Measurements from ENCODE around the gene INCENP.

INCENP gene

GRCh38 chr11:62124186-62125113, 639 bp downstream of the INCENP start:
- DNase-seq = peak; percentile 53

DNA sequence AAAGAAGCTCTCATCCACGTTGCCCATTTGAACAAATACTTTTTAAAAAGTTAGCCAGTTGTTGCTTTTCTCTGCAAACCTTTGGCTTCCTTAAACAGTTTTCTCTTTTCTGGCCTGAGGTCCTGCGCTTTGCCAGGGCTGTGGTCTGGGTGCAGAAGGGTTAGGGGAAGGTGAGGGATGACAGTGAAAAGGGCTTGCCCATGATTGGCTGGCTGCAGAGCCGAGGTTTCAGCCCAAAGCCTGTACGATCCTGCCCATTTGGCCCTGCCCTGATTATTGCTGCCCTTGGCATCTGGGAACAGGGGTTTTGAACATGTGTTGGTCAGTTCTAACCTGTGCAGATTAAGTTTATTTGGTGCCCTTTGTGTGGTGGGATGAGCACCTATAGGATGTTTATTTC, 1.5 kb downstream of the INCENP start:
- no peak for DNase-seq

DNA sequence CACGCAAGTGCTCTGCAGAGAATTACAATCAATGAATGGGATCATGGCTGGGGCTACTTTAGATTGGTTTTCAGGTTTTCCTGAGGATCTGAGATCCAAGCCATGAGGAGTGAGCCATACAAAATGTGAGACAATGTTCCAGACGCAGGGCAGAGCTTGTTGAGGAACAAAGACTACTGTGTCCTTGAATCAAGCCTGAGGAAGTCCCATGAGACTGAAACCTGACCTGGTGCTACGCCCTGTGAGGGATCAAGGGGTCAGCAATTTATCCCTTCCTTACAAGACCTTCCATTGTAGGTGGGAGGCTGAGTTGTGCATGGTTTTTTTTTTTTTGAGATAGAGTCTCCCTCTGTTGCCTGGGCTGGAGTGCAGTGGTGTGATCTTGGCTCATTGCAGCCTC, 2.1 kb downstream of the INCENP start:
- no peak for DNase-seq

DNA sequence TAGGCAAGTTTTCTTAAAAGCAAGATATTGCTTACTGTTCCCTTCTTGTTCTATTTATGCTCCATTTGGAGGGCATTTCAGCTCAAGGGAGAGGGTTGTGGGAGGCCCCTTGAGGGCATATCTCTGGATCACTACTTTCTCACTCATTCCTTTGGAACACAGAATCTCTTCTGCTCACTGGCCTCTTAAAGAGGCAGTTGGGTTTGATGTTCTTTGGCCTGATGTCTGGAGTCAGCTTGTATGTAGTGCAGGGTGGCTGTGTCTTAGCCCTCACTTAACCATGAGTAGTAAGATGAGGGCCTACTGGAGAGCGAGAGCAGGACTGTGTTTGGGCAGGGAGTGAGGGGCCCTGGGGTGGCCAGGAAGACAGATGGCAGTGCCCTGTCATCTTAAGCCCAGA, 3.6 kb downstream of the INCENP start:
- no peak for DNase-seq

DNA sequence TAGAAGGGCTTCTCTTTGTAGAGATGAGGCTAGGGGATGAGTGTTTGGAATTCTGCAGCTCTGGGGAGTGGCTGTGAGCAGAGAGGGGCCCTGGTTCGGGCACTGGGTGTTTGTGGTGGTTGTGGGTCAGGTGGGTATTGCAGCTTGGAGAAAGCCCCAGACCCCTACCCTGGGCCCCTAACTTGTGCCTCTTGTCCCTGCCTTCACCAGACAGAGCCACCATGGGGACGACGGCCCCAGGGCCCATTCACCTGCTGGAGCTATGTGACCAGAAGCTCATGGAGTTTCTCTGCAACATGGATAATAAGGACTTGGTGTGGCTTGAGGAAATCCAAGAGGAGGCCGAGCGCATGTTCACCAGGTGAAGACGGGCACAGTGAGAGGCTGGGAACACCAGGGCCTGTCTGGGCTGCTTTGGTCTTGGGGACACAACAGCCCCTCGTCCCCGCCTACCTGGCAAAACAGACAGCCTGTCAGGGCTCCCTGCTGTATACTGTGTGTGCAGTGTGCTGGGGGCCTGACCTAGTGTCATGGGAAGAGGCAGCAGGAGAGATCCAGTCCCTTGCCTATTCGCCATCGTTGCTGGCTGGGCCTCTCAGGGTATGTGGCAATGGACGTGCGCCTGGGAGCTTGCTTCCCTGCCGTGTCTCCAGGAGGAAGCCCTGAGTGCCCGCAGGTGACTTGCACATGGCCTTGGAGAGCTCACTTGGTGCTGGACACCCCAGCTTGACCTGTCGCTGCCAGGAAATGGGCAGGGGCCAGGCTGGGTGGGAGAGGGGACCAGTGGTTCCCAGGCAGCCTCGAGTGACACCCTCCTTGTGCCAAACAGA, 4.3 kb downstream of the INCENP start:
- DNase-seq = no peak

DNA sequence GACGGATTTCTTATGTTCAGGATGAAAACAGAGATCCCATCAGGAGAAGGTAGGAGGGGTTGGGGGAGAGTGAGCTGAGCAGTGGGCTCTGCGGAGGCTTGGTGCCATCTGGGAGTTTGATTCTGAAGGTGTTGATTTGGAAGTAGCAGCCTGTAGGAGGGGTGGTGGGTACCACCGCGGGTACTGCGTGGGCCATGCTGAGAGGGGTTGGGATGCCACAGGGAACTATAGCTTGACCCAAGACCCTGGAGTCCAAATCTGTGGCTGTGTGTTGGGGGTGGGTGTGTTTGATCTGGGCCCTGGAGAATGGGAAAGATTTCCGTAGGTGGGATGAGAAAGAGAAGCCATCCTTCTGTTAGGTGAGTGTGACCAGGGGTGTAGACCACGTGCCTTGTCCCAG, 5.0 kb downstream of the INCENP start:
- DNase-seq = no peak

GRCh38 chr11:62129590-62130282, 5.9 kb downstream of the INCENP start:
- DNase-seq = no peak

DNA sequence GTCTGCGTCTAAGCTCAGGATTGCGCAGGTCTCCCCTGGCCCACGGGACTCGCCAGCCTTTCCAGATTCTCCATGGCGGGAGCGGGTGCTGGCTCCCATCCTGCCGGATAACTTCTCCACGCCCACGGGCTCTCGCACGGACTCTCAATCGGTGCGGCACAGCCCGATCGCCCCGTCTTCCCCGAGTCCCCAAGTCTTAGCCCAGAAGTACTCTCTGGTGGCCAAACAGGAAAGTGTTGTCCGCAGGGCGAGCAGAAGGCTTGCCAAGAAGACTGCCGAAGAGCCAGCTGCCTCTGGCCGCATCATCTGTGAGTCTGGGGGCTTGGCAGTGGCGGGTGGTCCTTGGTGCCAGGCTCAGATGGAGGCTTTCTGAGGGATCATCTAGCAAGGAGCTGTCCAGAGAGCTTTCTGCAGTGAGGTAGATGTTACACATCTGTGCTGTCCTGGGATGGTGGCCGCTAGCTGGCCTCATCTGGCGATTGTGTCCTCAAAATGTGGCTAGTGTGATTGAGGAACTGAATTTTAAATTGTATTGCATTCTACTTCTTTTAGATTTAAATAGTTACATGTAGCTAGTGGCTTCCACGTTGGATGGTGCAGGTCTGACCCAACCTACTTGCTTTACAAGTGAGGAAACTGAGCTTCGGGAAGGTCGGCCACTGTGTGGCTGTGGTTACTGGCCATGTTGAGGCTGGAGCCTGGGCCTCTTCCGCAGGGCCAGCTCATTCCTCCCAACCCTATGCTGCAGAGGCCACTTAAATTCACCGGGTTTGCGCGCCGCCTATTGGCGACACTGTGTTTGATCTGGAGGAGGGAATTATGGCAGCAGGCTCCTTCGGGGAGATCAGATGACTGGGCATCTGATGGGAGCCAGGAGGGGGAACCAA, 6.7 kb downstream of the INCENP start:
- no peak for DNase-seq

DNA sequence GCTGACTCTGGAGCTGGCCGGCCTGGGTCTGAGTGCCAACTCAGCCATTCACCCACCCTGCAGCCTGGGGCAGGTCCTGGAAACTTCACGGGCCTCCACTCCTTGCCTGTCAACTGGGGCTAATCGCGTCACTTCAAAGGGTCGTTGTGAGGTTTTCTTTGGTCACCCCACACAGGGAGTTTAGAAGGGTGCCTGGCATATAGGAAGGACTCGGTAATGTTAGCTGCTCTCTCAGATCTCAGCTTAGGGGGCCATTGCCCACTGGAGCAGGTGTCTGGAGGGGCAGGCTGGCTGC, 7.3 kb downstream of the INCENP start:
- DNase-seq = no peak

GRCh38 chr11:62132191-62132590, 8.4 kb downstream of the INCENP start:
- DNase-seq = no peak

- no peak for DNase-seq
Observed at GRCh38 chr11:62132689-62133293, 9.0 kb downstream of the INCENP start.

DNA sequence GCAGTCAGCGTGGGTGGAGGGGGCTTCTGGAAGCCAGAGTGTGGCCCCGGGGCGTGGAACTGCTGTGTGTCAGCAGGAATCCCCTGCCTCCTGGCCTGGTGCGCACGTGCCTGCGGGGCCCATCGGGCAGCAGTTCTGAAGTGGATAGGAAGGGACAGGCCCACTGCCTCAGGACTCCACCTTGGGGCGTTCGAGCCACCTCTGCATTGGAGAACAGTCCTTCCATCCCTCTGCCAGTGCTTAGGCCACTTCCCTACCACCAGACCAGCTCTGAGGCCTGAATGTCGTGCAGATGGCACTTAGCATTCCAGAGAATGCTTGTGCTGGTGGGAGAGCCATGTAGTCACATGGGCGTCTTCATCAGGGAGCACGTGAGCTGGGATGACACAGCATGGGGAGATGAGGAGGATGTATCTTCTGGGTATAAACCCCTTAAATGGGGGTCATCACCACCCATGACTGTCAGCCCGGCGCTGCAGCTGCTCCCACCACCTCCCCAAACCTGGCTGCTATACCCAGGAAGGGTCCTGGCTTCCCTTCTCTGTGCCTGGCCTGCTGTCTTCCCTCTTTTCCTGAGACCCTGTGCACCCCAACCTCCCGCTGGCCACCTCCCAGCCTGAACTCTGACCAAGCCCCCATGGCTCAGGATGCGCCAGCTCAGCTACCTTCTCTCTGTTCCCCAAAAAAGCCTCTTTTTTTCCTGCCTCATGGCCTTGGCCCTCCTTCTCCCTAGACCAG, 9.7 kb downstream of the INCENP start:
- peak; percentile 11 for DNase-seq

- no peak for DNase-seq
Observed at GRCh38 chr11:62137276-62137861, 13.6 kb downstream of the INCENP start.

DNA sequence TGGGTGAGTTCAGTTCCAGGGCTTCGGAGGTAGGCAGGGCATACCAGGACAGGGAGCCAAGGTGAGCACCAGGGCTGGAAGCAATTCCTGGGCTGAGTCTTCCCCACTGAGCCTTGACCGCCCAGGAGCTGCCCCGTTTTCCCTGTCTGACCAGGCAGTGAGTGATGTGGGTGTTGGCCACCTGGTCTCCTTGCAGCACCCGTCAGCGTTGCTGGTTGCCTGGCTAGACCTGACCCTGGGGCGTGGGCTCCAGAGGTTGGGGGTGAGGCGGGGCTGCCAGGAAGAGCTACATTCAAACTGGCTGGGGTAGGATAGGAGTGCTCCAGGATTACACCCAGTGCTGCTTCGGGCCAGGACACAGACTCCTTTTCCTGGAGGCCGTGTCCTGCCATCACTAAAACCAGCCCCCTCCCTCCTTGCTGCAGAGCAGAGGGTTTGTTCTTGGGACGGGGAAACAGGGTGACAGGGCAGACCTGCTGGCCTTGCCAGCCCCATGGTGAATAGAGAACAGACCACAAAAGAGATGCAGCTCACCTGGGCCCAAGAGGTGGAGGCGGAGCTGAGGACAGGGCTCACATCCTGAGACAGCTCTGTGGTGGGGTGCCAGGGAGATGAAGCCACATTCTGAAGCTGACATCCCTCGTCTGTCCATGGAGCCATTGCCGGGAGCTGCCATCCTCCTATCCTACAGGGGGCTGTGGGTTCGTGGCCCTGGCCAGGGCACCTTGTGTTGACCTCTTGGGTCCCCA, 14.2 kb downstream of the INCENP start:
- DNase-seq = no peak

- no peak for DNase-seq
Observed at GRCh38 chr11:62138630-62139425, 15.0 kb downstream of the INCENP start.

GRCh38 chr11:62139526-62140303, 15.9 kb downstream of the INCENP start:
- no peak for DNase-seq

DNA sequence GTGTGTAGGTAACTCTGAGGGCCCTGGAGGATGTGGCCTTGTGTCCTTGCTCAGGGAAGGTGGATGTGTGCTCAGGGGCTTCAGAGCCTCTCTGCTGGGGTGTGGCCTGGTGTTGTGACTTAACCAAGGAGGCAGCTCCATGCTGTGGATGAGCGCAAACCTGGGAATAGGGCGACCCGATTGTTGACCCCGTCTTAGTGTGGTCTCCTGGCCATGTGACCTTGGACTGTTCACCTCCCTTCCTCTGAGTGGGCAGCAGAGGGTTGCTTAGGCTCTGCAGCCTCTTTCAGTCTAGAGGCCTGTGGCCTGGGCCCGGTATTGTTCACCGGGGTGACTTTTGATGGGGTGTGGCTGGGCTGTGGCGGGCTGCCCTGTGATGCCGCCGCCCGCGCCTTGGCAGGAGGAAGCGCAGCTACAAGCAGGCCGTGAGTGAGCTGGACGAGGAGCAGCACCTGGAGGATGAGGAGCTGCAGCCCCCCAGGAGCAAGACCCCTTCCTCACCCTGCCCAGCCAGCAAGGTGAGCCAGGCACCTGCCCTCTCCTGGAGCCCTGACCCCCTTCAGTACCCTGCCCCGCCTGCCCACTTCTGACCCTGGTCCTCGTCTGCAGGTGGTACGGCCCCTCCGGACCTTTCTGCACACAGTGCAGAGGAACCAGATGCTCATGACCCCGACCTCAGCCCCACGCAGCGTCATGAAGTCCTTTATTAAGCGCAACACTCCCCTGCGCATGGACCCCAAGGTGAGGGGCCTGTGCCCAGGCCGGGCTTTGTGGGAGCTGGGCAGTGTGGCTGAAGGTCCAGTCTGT, 16.7 kb downstream of the INCENP start:
- no peak for DNase-seq
